GM12801 (cell line): ENCODE results near the gene HRC.

Experiments used
- CTCF ChIP-seq: IDR thresholded peaks from one replicate; pipeline ENCODE4 v1.5.1; 2011; ENCODE audit warnings: control low read depth; ENCODE audit not compliant: insufficient read length; ENCODE audit errors: extremely low read depth

HRC gene

GRCh38 chr19:49126575-49126974 lies 28.6 kb downstream of the HRC start:
- no peak for TF ChIP-seq CTCF

- no peak for TF ChIP-seq CTCF
Observed at GRCh38 chr19:49125025-49125731, 30.0 kb downstream of the HRC start.

- no peak for TF ChIP-seq CTCF
Observed at GRCh38 chr19:49120868-49121267, 34.3 kb downstream of the HRC start.

- no peak for TF ChIP-seq CTCF
Observed at GRCh38 chr19:49120325-49120683, 34.9 kb downstream of the HRC start.

GRCh38 chr19:49119411-49120324 lies 35.5 kb downstream of the HRC start, which contains the start of gene PPFIA3:
Gene PPFIA3, plus strand, starts transcription at chr19:49119544. Its CDS starts 8,330 bp downstream, at chr19:49127874.
- no peak for TF ChIP-seq CTCF

GRCh38 chr19:49118565-49119410 lies 36.4 kb downstream of the HRC start, which contains the start of gene C19orf73:
Gene C19orf73, minus strand, starts transcription at chr19:49119143. Its CDS starts 121 bp downstream, at chr19:49119022.
- TF ChIP-seq CTCF = no peak
